Mesenchymal stem cell (in vitro differentiated cells and primary cell): ENCODE results near the gene RILP.
A peak's percentile ranks its signal among the peaks of the same experiment; 100 is the strongest.

Experiments used
- DNase-seq: peaks from one replicate; pipeline ENCODE4 v3.0.0-alpha.2; 2013
- H2AFZ ChIP-seq: one replicate; pipeline ENCODE4 v1.6.1; 2013; ENCODE audit warnings: low read depth, mild to moderate bottlenecking, control low read depth, inconsistent platforms, low read length, moderate library complexity
- H2AK5ac ChIP-seq: 2 replicates; pipeline ENCODE4 v1.6.1; 2013; ENCODE audit warnings: low read length, moderate library complexity, mild to moderate bottlenecking, inconsistent platforms; ENCODE audit not compliant: severe bottlenecking
- H2BK120ac ChIP-seq: one replicate; pipeline ENCODE4 v1.6.1; 2013; ENCODE audit warnings: low read depth, mild to moderate bottlenecking, inconsistent platforms, low read length, moderate library complexity
- H2BK12ac ChIP-seq, 2 experiments: one replicate each; pipeline ENCODE4 v1.6.1; 2013; ENCODE audit warnings: inconsistent platforms in 2 of 2, low read length in 2 of 2, mild to moderate bottlenecking in 2 of 2, moderate library complexity in 2 of 2, control low read depth in 1 of 2
- H2BK15ac ChIP-seq: one replicate; pipeline ENCODE4 v1.6.1; 2013; ENCODE audit warnings: mild to moderate bottlenecking, low read depth, inconsistent platforms; ENCODE audit not compliant: poor library complexity, severe bottlenecking
- H2BK5ac ChIP-seq: 2 replicates; pipeline ENCODE4 v1.6.1; 2013; ENCODE audit warnings: low read depth, mild to moderate bottlenecking, low read length, control low read depth, inconsistent platforms; ENCODE audit not compliant: poor library complexity, severe bottlenecking
- H3K14ac ChIP-seq, 2 experiments: one replicate each; pipeline ENCODE4 v1.6.1; 2013; ENCODE audit warnings: inconsistent platforms in 2 of 2, low read length in 2 of 2, control low read depth in 1 of 2, mild to moderate bottlenecking in 1 of 2, moderate library complexity in 1 of 2
- H3K18ac ChIP-seq, 2 experiments: one replicate each; pipeline ENCODE4 v1.6.1; 2013; ENCODE audit warnings: inconsistent platforms in 2 of 2, low read length in 2 of 2, control low read depth in 1 of 2, low read depth in 1 of 2, mild to moderate bottlenecking in 1 of 2
- H3K23ac ChIP-seq, 2 experiments: one replicate each; pipeline ENCODE4 v1.6.1; 2013; ENCODE audit warnings: inconsistent platforms in 2 of 2, low read length in 2 of 2, mild to moderate bottlenecking in 2 of 2, moderate library complexity in 2 of 2, control low read depth in 1 of 2
- H3K27ac ChIP-seq: 2 replicates; pipeline ENCODE4 v1.5.1; 2013; ENCODE audit warnings: mild to moderate bottlenecking, moderate library complexity, low read length, control low read depth, inconsistent platforms; ENCODE audit not compliant: poor library complexity, severe bottlenecking
- H3K27me3 ChIP-seq, 2 experiments: 2 replicates each; pipeline versions ENCODE4 v1.6.1 to v1.7.0; 2013; ENCODE audit warnings: low read length in 2 of 2, mild to moderate bottlenecking in 2 of 2, moderate library complexity in 2 of 2, control low read depth in 1 of 2, inconsistent platforms in 1 of 2; ENCODE audit not compliant: control insufficient read depth in 1 of 2, insufficient read depth in 1 of 2
- H3K36me3 ChIP-seq, 2 experiments: 2 replicates each; pipeline versions ENCODE4 v1.6.1 to v1.7.0; 2013; ENCODE audit warnings: low read length in 2 of 2, control low read depth in 1 of 2, inconsistent platforms in 1 of 2, low read depth in 1 of 2, mild to moderate bottlenecking in 1 of 2; ENCODE audit not compliant: insufficient read depth in 2 of 2, control insufficient read depth in 1 of 2
- H3K4ac ChIP-seq, 2 experiments: one replicate each; pipeline ENCODE4 v1.6.1; 2013; ENCODE audit warnings: inconsistent platforms in 2 of 2, low read length in 2 of 2, mild to moderate bottlenecking in 2 of 2, moderate library complexity in 2 of 2, control low read depth in 1 of 2, low read depth in 1 of 2
- H3K4me1 ChIP-seq: 2 replicates; pipeline ENCODE4 v1.6.1; 2013; ENCODE audit warnings: low read depth, low read length, control low read depth; ENCODE audit not compliant: control insufficient read depth, insufficient read depth
- H3K4me2 ChIP-seq: 2 replicates; pipeline ENCODE4 v1.6.1; 2013; ENCODE audit warnings: low read length, mild to moderate bottlenecking, inconsistent platforms; ENCODE audit not compliant: poor library complexity, severe bottlenecking
- H3K4me3 ChIP-seq, 2 experiments: 2 replicates each; pipeline versions ENCODE4 v1.5.1 to v1.7.0; 2013; ENCODE audit warnings: low read length in 2 of 2, mild to moderate bottlenecking in 2 of 2, control low read depth in 1 of 2, low read depth in 1 of 2; ENCODE audit not compliant: insufficient read depth in 1 of 2
- H3K79me1 ChIP-seq: replicated peaks from 2 replicates; pipeline ENCODE4 v1.6.1; 2013; ENCODE audit warnings: mild to moderate bottlenecking, control low read depth, low read length, inconsistent platforms; ENCODE audit not compliant: poor library complexity, severe bottlenecking
- H3K9ac ChIP-seq: 2 replicates; pipeline ENCODE4 v1.7.0; 2013; ENCODE audit warnings: mild to moderate bottlenecking, low read length, moderate library complexity
- H3K9me3 ChIP-seq: 2 replicates; pipeline ENCODE4 v1.7.0; 2013; ENCODE audit warnings: mild to moderate bottlenecking, low read length; ENCODE audit not compliant: control insufficient read depth
- H4K8ac ChIP-seq: one replicate; pipeline ENCODE4 v1.6.1; 2013; ENCODE audit warnings: inconsistent platforms, mild to moderate bottlenecking, low read length, moderate library complexity
- H4K91ac ChIP-seq: one replicate; pipeline ENCODE4 v1.6.1; 2013; ENCODE audit warnings: mild to moderate bottlenecking, low read length, inconsistent platforms
- WGBS: methylation state at CpG from one replicate; pipeline ENCODE4 v1.1.7; 2013; ENCODE audit warnings: mixed read lengths; 5-methylcytosine and 5-hydroxymethylcytosine counted together

The RILP gene

GRCh38 chr17:1623057-1623630 is 26.5 kb downstream of the RILP start:
- no peak overlapping the region for H3K18ac ChIP-seq
- H2BK12ac ChIP-seq: peak overlapping the region in 1 of 2 experiments; percentile 55
- H4K91ac ChIP-seq: no peak overlapping the region
- no peak overlapping the region for H3K4me2 ChIP-seq
- H3K4ac ChIP-seq: no peak overlapping the region
- H3K4me3 ChIP-seq: no peak overlapping the region
- H2BK120ac ChIP-seq: no peak overlapping the region
- no peak overlapping the region for H3K27ac ChIP-seq
- peaks cover 0 to 21% of the 10 kb centered on the region in 2 experiments for H3K27me3 ChIP-seq
- H2AFZ ChIP-seq: no peak overlapping the region
- H3K79me1 ChIP-seq: peaks cover 3% of the 10 kb centered on the region
- no peak overlapping the region for H2AK5ac ChIP-seq
- H3K9me3 ChIP-seq: no peaks in the 10 kb centered on the region
- H3K14ac ChIP-seq: no peak overlapping the region
- peaks cover 19% of the 10 kb centered on the region for H3K4me1 ChIP-seq
- no peak overlapping the region for H4K8ac ChIP-seq
- no peak for DNase-seq
- no peak overlapping the region for H3K23ac ChIP-seq
- no peak overlapping the region for H2BK15ac ChIP-seq
- H3K36me3 ChIP-seq: peaks cover 3 to 9% of the 10 kb centered on the region in 2 experiments
- WGBS: 97% methylated on average over 14 of the region's 14 CpGs
- no peak overlapping the region for H2BK5ac ChIP-seq
- H3K9ac ChIP-seq: no peak overlapping the region

- no peak overlapping the region for H3K9ac ChIP-seq
- WGBS: 62% methylated on average over 22 of the region's 22 CpGs
- no peaks in the 10 kb centered on the region for H3K9me3 ChIP-seq
- H3K27me3 ChIP-seq: peaks cover 0 to 9% of the 10 kb centered on the region in 2 experiments
- peaks cover 3 to 13% of the 10 kb centered on the region in 2 experiments for H3K36me3 ChIP-seq
- peak overlapping the region in 1 of 2 experiments; percentile 67 for H3K14ac ChIP-seq
- H3K18ac ChIP-seq: no peak overlapping the region
- H3K4me2 ChIP-seq: no peak overlapping the region
- H2BK12ac ChIP-seq: peak overlapping the region in 1 of 2 experiments; percentile 23
- H2AK5ac ChIP-seq: no peak overlapping the region
- H2BK5ac ChIP-seq: no peak overlapping the region
- H3K27ac ChIP-seq: no peak overlapping the region
- peaks cover 15% of the 10 kb centered on the region for H3K4me1 ChIP-seq
- no peak overlapping the region for H3K23ac ChIP-seq
- peaks cover 5% of the 10 kb centered on the region for H3K79me1 ChIP-seq
- peak overlapping the region in 1 of 2 experiments; percentile 60 for H3K4ac ChIP-seq
- H2BK120ac ChIP-seq: no peak overlapping the region
- H2BK15ac ChIP-seq: no peak overlapping the region
- peak overlapping the region; percentile 2 for H4K91ac ChIP-seq
- no peak for DNase-seq
- no peak overlapping the region for H2AFZ ChIP-seq
- no peak overlapping the region for H3K4me3 ChIP-seq
- H4K8ac ChIP-seq: peak overlapping the region; percentile 69
Observed at GRCh38 chr17:1621273-1621954, 28.3 kb downstream of the RILP start.

DNA sequence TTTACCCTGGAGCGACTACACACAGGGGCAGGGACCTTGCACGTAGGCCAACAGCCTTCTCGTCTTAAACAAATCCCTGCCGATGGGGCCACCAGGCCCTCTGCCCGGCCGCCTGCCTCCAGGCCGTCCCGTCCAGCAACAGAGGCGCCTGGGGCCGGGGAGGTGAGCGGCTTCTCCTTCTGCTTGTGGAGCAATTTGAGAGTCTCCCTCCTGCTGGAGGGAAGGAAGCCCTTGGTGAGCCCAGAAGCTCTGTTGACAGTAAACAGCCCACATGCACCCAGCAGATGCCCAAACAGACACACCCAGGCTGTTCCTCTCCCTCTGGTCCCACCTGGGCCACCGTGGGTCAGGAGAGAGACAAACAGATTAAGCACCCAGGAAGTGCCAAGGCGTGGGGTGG is 29.2 kb downstream of the RILP start:
- Histone ChIP-seq H3K14ac (no peak overlapping the region), H3K4me1 (peaks cover 15% of the 10 kb centered on the region), H3K18ac (no peak overlapping the region), H2BK5ac (no peak overlapping the region), H2BK12ac (peak overlapping the region in 1 of 2 experiments; percentile 38), H3K4me3 (no peak overlapping the region), H4K91ac (peak overlapping the region; percentile 64), H2AFZ (no peak overlapping the region), H2BK120ac (peak overlapping the region; percentile 42), H3K27ac (no peak overlapping the region), H3K9me3 (no peaks in the 10 kb centered on the region), H3K4me2 (no peak overlapping the region), H3K79me1 (peaks cover 5% of the 10 kb centered on the region), H2AK5ac (no peak overlapping the region), H3K4ac (no peak overlapping the region), H3K36me3 (peaks cover 3 to 11% of the 10 kb centered on the region in 2 experiments), H3K27me3 (peaks cover 0 to under 1% of the 10 kb centered on the region in 2 experiments), H4K8ac (peak overlapping the region; percentile 8), H3K9ac (no peak overlapping the region), H3K23ac (no peak overlapping the region), H2BK15ac (peak overlapping the region; percentile 76)
- 82% methylated on average over 13 of the region's 13 CpGs for WGBS
- DNase-seq: no peak

DNA sequence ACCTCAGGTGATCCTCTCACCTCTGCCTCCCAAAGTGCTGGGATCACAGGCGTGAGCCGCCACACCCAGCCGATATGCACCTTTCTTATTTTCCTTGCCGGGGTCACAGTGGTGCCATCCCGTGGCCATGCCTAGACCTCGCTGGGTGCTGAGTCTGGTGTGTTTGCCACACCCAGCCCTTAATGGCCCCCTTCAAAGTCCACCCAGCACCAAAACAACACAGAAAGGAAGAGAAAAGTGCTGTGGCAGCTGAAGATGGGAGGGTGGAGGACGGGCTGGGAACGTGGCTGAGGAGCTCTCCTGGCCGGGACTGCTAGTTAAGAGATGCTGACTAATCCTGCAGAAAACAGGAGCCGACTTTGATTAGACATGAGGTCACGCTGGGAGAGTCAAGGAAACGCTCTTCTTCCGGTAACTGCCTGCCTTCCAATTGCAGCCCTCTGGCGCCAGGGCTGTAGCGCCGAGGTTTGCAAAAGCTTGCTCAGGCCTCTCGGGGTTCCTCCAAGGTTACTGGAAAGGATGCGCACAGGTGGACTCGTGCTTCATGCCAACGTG is 32.0 kb downstream of the RILP start:
- DNase-seq: peak; percentile 85
- Histone ChIP-seq H3K79me1 (peaks cover 5% of the 10 kb centered on the region), H3K14ac (peak overlapping the region in 1 of 2 experiments; percentile 61), H4K8ac (peak overlapping the region; percentile 90), H3K27me3 (no peaks in the 10 kb centered on the region), H3K36me3 (peaks cover 7 to 18% of the 10 kb centered on the region in 2 experiments), H2AK5ac (no peak overlapping the region), H4K91ac (peak overlapping the region; percentile 75), H3K4me1 (peaks cover 15% of the 10 kb centered on the region), H2BK15ac (no peak overlapping the region), H2BK5ac (no peak overlapping the region), H3K4ac (peak overlapping the region in 1 of 2 experiments; percentile 51), H3K4me3 (no peak overlapping the region), H2AFZ (no peak overlapping the region), H3K4me2 (no peak overlapping the region), H3K23ac (no peak overlapping the region), H3K18ac (peak overlapping the region; percentile 78 to 83), H2BK120ac (no peak overlapping the region), H3K27ac (no peak overlapping the region), H3K9ac (peak overlapping the region; percentile 65), H3K9me3 (no peaks in the 10 kb centered on the region), H2BK12ac (peak overlapping the region in 1 of 2 experiments; percentile 11)
- WGBS: 58% methylated on average over 18 of the region's 20 CpGs
